HCT116 (cell line): Measurements from ENCODE around the gene CDH23. TPM values are rescaled to one million over a fixed set of nuclear protein-coding genes. Genes with fewer than 3 reads are reported as not detected.

Experiments
- ATAC-seq: fragments of 200-7000 bp; cut with Tn5 transposase; 2 replicates; pipeline ENCODE4 v1.9.1; 2020; ENCODE audit warnings: mild to moderate bottlenecking, moderate library complexity
- BruUV-seq: library from RNA; stranded (reverse); fragments of 400-500 nt; replicated peaks from 2 replicates; lab custom pipeline; 2021; lab: Mats Ljungman, UMichigan
- CTCF ChIA-PET: fragments of 300-600 bp; sonication (Branson Sonifier 250); formaldehyde crosslinking; loops from one replicate; lab custom pipeline; 2021; ENCODE audit warnings: antibody characterized with exemption; lab: Charles Lee
- POLR2A ChIA-PET: fragments of 300-600, 350-600 bp; sonication (Branson Sonifier 250); formaldehyde crosslinking; loops from one replicate; lab custom pipeline; 2021; ENCODE audit warnings: antibody characterized with exemption; lab: Charles Lee
- RAD21 ChIA-PET, 2 experiments: fragments of 300-600 bp; sonication (Branson Sonifier 250); formaldehyde crosslinking; loops; one replicate each; lab custom pipeline; 2023; ENCODE audit warnings: low total read pairs in 2 of 2; ENCODE audit not compliant: uncharacterized antibody in 2 of 2, unreplicated experiment in 2 of 2, low non-redundant PET in 1 of 2; lab: Charles Lee
- DNase-seq: peaks from one replicate; pipeline ENCODE4 v3.0.0-alpha.2; 2010; ENCODE audit warnings: low read depth, low spot score
- H2AFZ ChIP-seq: fragments of 200-600 bp; shearing (Covaris generic), sonication (generic); 2 replicates; pipeline ENCODE4 v1.6.1; 2017; ENCODE audit warnings: low read depth, mixed run types, mixed read lengths, antibody characterized with exemption, low read length; ENCODE audit not compliant: poor library complexity, severe bottlenecking
- H3K27ac ChIP-seq: 2 replicates; pipeline ENCODE4 v1.5.1; 2012; ENCODE audit warnings: low read depth, low read length
- H3K27me3 ChIP-seq: fragments of 200-600 bp; sonication (generic); 2 replicates; pipeline ENCODE4 v1.6.1; 2016; ENCODE audit warnings: mixed run types, low read length, mixed read lengths; ENCODE audit not compliant: insufficient read depth
- H3K36me3 ChIP-seq, 2 experiments: fragments of 200-500 bp in 1 of 2; fragments of 200-600 bp in 1 of 2; sonication (Bioruptor generic) in 1 of 2; sonication (generic) in 1 of 2; 2 replicates each; pipeline versions ENCODE4 v1.5.1 to v1.6.1; 2014 to 2016; ENCODE audit warnings: low read length in 2 of 2, inconsistent platforms in 1 of 2, mixed read lengths in 1 of 2, mixed run types in 1 of 2; ENCODE audit not compliant: insufficient read depth in 2 of 2, control insufficient read depth in 1 of 2
- H3K4me1 ChIP-seq, 2 experiments: fragments of 200-600 bp in 1 of 2; sonication (generic) in 1 of 2; 2 replicates each; pipeline versions ENCODE4 v1.5.1 to v1.6.1; 2012 to 2017; ENCODE audit warnings: low read length in 2 of 2, inconsistent platforms in 1 of 2, mild to moderate bottlenecking in 1 of 2, mixed read lengths in 1 of 2, mixed run types in 1 of 2, moderate library complexity in 1 of 2; ENCODE audit not compliant: insufficient read depth in 2 of 2, control insufficient read depth in 1 of 2
- H3K4me2 ChIP-seq: fragments of 200-600 bp; sonication (generic); 2 replicates; pipeline ENCODE4 v1.6.1; 2017; ENCODE audit warnings: mixed run types, low read length, mixed read lengths
- H3K4me3 ChIP-seq, 2 experiments: fragments of 200-600 bp in 1 of 2; sonication (generic) in 1 of 2; replicated peaks in 1 of 2; 2 replicates each; pipeline ENCODE4 v1.5.1; 2011 to 2016; ENCODE audit warnings: low read length in 2 of 2, control low read depth in 1 of 2, low read depth in 1 of 2, mild to moderate bottlenecking in 1 of 2, mixed read lengths in 1 of 2, mixed run types in 1 of 2
- H3K79me2 ChIP-seq: fragments of 200-600 bp; sonication (generic); 2 replicates; pipeline ENCODE4 v1.6.1; 2017; ENCODE audit warnings: mild to moderate bottlenecking, mixed run types, low read length, moderate library complexity, mixed read lengths; ENCODE audit not compliant: insufficient read depth
- H3K9ac ChIP-seq: fragments of 200-600 bp; sonication (generic); 2 replicates; pipeline ENCODE4 v1.6.1; 2016; ENCODE audit warnings: low read length, mixed read lengths
- H3K9me2 ChIP-seq: fragments of 200-600 bp; sonication (generic), shearing (Covaris generic); 2 replicates; pipeline ENCODE4 v1.6.1; 2017; ENCODE audit warnings: mixed run types, mild to moderate bottlenecking, moderate library complexity; ENCODE audit not compliant: insufficient read depth
- H3K9me3 ChIP-seq, 2 experiments: fragments of 200-500 bp in 1 of 2; fragments of 200-600 bp in 1 of 2; sonication (Bioruptor generic) in 1 of 2; sonication (generic) in 1 of 2; 2 replicates each; pipeline ENCODE4 v1.6.1; 2014 to 2017; ENCODE audit warnings: low read length in 2 of 2, mixed read lengths in 2 of 2, inconsistent platforms in 1 of 2, low read depth in 1 of 2, mild to moderate bottlenecking in 1 of 2, mixed run types in 1 of 2, moderate library complexity in 1 of 2; ENCODE audit not compliant: control insufficient read depth in 1 of 2, insufficient read depth in 1 of 2
- H4K20me1 ChIP-seq: fragments of 200-600 bp; sonication (generic), shearing (Covaris generic); 2 replicates; pipeline ENCODE4 v1.6.1; 2017; ENCODE audit warnings: mixed run types, mild to moderate bottlenecking, moderate library complexity; ENCODE audit not compliant: insufficient read depth
- CEBPB ChIP-seq: IDR thresholded peaks from 2 replicates; pipeline ENCODE4 v1.6.1; 2012; ENCODE audit warnings: low read depth
- EGR1 ChIP-seq: IDR thresholded peaks from 2 replicates; pipeline ENCODE4 v1.6.1; 2012; ENCODE audit warnings: low read depth
- EZH2 ChIP-seq: fragments of 200-600 bp; sonication (generic); IDR thresholded peaks from 2 replicates; pipeline ENCODE4 v1.6.1; 2017; ENCODE audit warnings: antibody characterized with exemption, mixed run types
- JUND ChIP-seq: IDR thresholded peaks from 2 replicates; pipeline ENCODE4 v1.6.1; 2012
- RAD21 ChIP-seq: IDR thresholded peaks from 2 replicates; pipeline ENCODE4 v1.6.1; 2012; ENCODE audit warnings: low read depth, mild to moderate bottlenecking
- SP1 ChIP-seq: IDR thresholded peaks from 2 replicates; pipeline ENCODE4 v1.6.1; 2012; ENCODE audit warnings: low read depth
- SRF ChIP-seq: IDR thresholded peaks from 2 replicates; pipeline ENCODE4 v1.6.1; 2012; ENCODE audit warnings: low read depth
- TCF7L2 ChIP-seq: IDR thresholded peaks from 2 replicates; pipeline ENCODE4 v1.7.0; 2011; ENCODE audit warnings: borderline replicate concordance, inconsistent platforms; ENCODE audit not compliant: insufficient read depth, insufficient read length; ENCODE audit errors: extremely low read depth
- ZFX ChIP-seq: fragments of 450-650 bp; IDR thresholded peaks from 2 replicates; pipeline ENCODE4 v1.6.1; 2017
- intact Hi-C: fragments of 100-400 bp; cut with micrococcal nuclease; formaldehyde crosslinking; loops from 2 replicates; pipeline ENCODE4 v1.10.0; 2022
- total RNA-seq: library from RNA; stranded (reverse); gene quantifications from one replicate; pipeline ENCODE4 v1.2.1, GENCODE V29; 2021; ENCODE audit not compliant: unreplicated experiment
- TF ChIP-seq, protein P1 (sequence below): IDR thresholded peaks from 2 replicates; pipeline ENCODE4 v1.6.1; 2012
- TF ChIP-seq, protein P2 (sequence below): IDR thresholded peaks from 2 replicates; pipeline ENCODE4 v1.6.1; 2012

The CDH23 gene
- total RNA-seq, 1 experiment from 2014 or later = not detected

DNA sequence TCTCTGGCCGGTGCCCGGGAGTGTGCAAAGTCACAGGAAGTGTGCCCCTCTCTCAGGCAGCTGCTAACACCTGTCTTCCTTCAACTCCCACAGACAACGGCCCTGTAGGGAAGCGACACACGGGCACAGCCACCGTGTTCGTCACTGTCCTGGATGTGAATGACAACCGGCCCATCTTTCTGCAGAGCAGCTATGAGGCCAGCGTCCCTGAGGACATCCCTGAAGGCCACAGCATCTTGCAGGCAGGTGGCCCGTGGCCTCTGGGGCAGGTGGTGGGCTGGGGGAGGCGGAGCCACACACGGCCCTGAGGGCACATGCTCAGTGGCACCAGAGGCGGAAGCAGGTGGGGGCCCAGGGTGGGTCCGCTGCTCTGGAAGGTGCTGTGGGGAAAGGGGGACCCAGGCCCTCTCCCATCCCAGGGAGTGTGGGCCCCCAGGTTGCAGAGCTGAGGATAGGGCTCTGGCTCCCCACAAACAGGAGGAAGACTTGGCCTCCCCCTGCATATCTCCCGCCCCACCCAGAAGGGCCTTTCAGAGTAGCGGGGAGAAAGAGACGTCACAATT is 315.9 kb downstream of the CDH23 start:
- H3K36me3 ChIP-seq = no peaks in the 10 kb centered on the region
- no peak overlapping the region for H3K27ac ChIP-seq
- no peaks in the 10 kb centered on the region for H3K79me2 ChIP-seq
- no peak for TF ChIP-seq RAD21
- no peak for TF ChIP-seq SP1
- TF ChIP-seq JUND = no peak
- TF ChIP-seq EZH2 = no peak
- TF ChIP-seq TCF7L2 = no peak
- TF ChIP-seq, protein P1, sequence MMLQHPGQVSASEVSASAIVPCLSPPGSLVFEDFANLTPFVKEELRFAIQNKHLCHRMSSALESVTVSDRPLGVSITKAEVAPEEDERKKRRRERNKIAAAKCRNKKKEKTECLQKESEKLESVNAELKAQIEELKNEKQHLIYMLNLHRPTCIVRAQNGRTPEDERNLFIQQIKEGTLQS = no peak
- TF ChIP-seq, protein P2, sequence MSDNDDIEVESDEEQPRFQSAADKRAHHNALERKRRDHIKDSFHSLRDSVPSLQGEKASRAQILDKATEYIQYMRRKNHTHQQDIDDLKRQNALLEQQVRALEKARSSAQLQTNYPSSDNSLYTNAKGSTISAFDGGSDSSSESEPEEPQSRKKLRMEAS = no peak
- TF ChIP-seq SRF = no peak
- TF ChIP-seq ZFX = no peak
- TF ChIP-seq EGR1 = no peak
- no peak for TF ChIP-seq CEBPB
- TF ChIP-seq, all 23 proteins: peak for 0
- DNase-seq = no peak
- Histone ChIP-seq H3K27me3 (no peaks in the 10 kb centered on the region), H4K20me1 (no peaks in the 10 kb centered on the region), H3K9me3 (no peaks in the 10 kb centered on the region), H3K4me2 (no peak overlapping the region), H3K4me3 (no peak overlapping the region), H3K9ac (no peak overlapping the region), H3K4me1 (peaks cover 0 to 14% of the 10 kb centered on the region in 2 experiments; a peak in 2 of 4 replicates), H2AFZ (no peak overlapping the region), H3K9me2 (no peaks in the 10 kb centered on the region)
- CTCF ChIA-PET = interaction anchor here (1.2 kb wide), 1 partner anchor 16 kb away, joined by 4 read pairs; no protein-coding TSS in a partner anchor
- BruUV-seq = no TSS peak
- POLR2A ChIA-PET = no interaction called here
- RAD21 ChIA-PET = no interaction called here
- intact Hi-C loops = no loop called here
- ATAC-seq = no peak
